Keratinocyte (primary cell): ENCODE data around the gene NFIC. TPM values are rescaled to one million over a fixed set of nuclear protein-coding genes. Genes with fewer than 3 reads are reported as not detected.

Experiments
- DNase-seq: peaks from one replicate; pipeline ENCODE4 v3.0.0-alpha.2; 2011; ENCODE audit warnings: low read depth, missing footprints, low spot score
- FAIRE-seq: peaks from 2 replicates; lab custom pipeline; 2011; peaks lifted over from hg19 to GRCh38; lab: Jason Lieb, UNC
- H2AFZ ChIP-seq: 2 replicates; pipeline ENCODE4 v1.6.0; 2012; ENCODE audit warnings: low read length, control low read depth, inconsistent platforms; ENCODE audit not compliant: control insufficient read depth
- H3K27ac ChIP-seq: 2 replicates; pipeline ENCODE4 v1.5.1; 2011; ENCODE audit warnings: low read length; ENCODE audit not compliant: control insufficient read depth, insufficient read depth
- H3K27me3 ChIP-seq: 3 replicates; pipeline ENCODE4 v1.6.0; 2011; ENCODE audit warnings: low read length; ENCODE audit not compliant: control insufficient read depth, insufficient read depth; ENCODE audit errors: extremely low read depth
- H3K36me3 ChIP-seq, 2 experiments: 2 replicates in 1 of 2; 3 replicates in 1 of 2; pipeline ENCODE4 v1.5.1; 2011; ENCODE audit warnings: low read length in 2 of 2, mild to moderate bottlenecking in 1 of 2; ENCODE audit not compliant: control insufficient read depth in 2 of 2, insufficient read depth in 2 of 2; ENCODE audit errors: extremely low read depth in 1 of 2
- H3K4me1 ChIP-seq: 3 replicates; pipeline ENCODE4 v1.5.1; 2011; ENCODE audit warnings: low read length; ENCODE audit not compliant: control insufficient read depth, insufficient read depth; ENCODE audit errors: extremely low read depth
- H3K4me2 ChIP-seq: 3 replicates; pipeline ENCODE4 v1.6.0; 2011; ENCODE audit warnings: low read depth, low read length; ENCODE audit not compliant: control insufficient read depth, insufficient read depth; ENCODE audit errors: extremely low read depth
- H3K4me3 ChIP-seq, 3 experiments: fragments of 200-600 bp in 1 of 3; sonication (generic) in 1 of 3; 2 replicates in 2 of 3; 3 replicates in 1 of 3; pipeline ENCODE4 v1.5.1; 2011 to 2016; ENCODE audit warnings: low read length in 3 of 3, mild to moderate bottlenecking in 3 of 3, control low read depth in 2 of 3, inconsistent platforms in 1 of 3, low read depth in 1 of 3, mixed read lengths in 1 of 3, mixed run types in 1 of 3, moderate library complexity in 1 of 3; ENCODE audit not compliant: control insufficient read depth in 2 of 3, insufficient read depth in 2 of 3; ENCODE audit errors: extremely low read depth in 1 of 3
- H3K79me2 ChIP-seq: 2 replicates; pipeline ENCODE4 v1.6.0; 2012; ENCODE audit warnings: low read length; ENCODE audit not compliant: control insufficient read depth, insufficient read depth
- H3K9ac ChIP-seq: 3 replicates; pipeline ENCODE4 v1.6.0; 2011; ENCODE audit warnings: low read length; ENCODE audit not compliant: control insufficient read depth, insufficient read depth; ENCODE audit errors: extremely low read depth
- H3K9me1 ChIP-seq: 3 replicates; pipeline ENCODE4 v1.6.0; 2011; ENCODE audit warnings: low read length; ENCODE audit not compliant: control insufficient read depth, insufficient read depth; ENCODE audit errors: extremely low read depth
- H3K9me3 ChIP-seq: 2 replicates; pipeline ENCODE4 v1.5.1; 2012; ENCODE audit warnings: low read depth, low read length; ENCODE audit not compliant: control insufficient read depth
- H4K20me1 ChIP-seq: 3 replicates; pipeline ENCODE4 v1.6.0; 2011; ENCODE audit warnings: low read length; ENCODE audit not compliant: control insufficient read depth, insufficient read depth; ENCODE audit errors: extremely low read depth
- CTCF ChIP-seq, 3 experiments: IDR thresholded peaks in 1 of 3; conservative IDR thresholded peaks in 1 of 3; optimal IDR thresholded peaks in 1 of 3; 2 replicates in 2 of 3; 3 replicates in 1 of 3; pipeline versions ENCODE3 to v1.5.1; 2011; ENCODE audit warnings: low read length in 3 of 3, mild to moderate bottlenecking in 3 of 3, moderate library complexity in 2 of 3, control low read depth in 1 of 3, inconsistent platforms in 1 of 3; ENCODE audit not compliant: insufficient read depth in 2 of 3; ENCODE audit errors: extremely low read depth in 1 of 3
- EZH2 ChIP-seq: IDR thresholded peaks from one replicate; pipeline ENCODE4 v1.6.1; 2012; ENCODE audit warnings: inconsistent platforms, mild to moderate bottlenecking, low read length, moderate library complexity
- dilution Hi-C: fragments of 300-500 bp; cut with MboI; formaldehyde crosslinking; loops from one replicate; pipeline ENCODE4 v1.7.0; 2020; ENCODE audit warnings: low sequenced_read_pairs; ENCODE audit not compliant: extremely low pct_ligation_motif_present
- polyA plus RNA-seq, 5 experiments: library from polyadenylated mRNA; depleted of rRNA in 3 of 5; stranded (reverse) in 3 of 5; stranded (forward) in 1 of 5; unstranded in 1 of 5; fragments of >200 nt; gene quantifications; 1 replicate in 1 of 5; 2 replicates in 3 of 5; 3 replicates in 1 of 5; pipeline versions ENCODE4 v1.2.1 to v1.2.3, GENCODE V29; 2011 to 2012; ENCODE audit warnings: missing spikeins in 2 of 5, low read depth in 1 of 5, low replicate concordance in 1 of 5

Gene NFIC
- polyA plus RNA-seq, 1 donor (not counting 4 experiments of a cell fraction or from before 2014, with no cell fraction given) = 2.4 TPM

DNA sequence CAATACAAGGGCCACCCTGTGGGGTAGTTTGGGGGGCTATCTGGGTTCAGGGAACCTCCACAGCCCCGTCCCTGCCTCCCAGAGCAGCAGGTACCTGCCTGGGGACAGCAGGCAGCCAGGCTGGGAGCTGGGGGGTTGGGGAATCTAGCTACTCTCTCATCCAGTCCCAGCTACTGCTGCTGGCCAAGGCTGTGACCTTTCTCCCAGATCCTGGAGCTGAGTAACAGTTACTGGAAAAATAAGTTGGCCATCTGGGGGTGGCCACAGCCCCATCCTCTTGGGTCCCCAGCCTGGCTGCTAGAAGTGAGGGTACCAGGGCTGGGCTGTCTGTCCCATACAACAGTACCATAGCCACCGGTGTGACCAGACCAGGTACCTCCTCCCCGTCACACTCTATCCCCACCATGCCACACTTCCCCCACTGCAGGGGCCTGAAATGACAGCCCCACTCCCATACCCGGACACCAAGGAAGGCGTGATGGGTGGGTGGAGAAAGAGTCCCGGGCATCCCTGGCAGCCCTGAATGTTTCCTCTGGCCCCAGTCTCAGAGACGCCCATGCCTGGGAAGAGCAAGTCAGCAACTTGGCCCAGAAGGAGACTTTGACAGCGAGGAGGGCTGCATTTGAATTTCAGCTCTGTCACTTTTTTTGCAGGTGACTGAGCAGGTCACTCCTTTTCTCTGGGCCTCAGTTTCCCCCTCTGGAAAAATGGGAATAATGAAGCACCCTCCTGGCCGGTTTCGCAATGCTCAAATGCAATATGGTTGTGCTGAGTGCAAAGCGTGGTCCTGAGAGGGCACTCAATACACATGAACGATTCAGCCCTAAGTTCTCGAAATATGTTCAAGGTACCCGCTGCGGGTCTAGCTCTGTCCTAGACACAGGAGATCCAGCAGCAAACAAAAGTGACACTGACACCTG lies 30.7 kb upstream of the NFIC start:
- TF ChIP-seq CTCF (optimal IDR thresholded peaks at IDR 0.05 in 1 of 3, IDR thresholded peaks at IDR 0.05 in 1 of 3, conservative IDR thresholded peaks at IDR 0.05 in 1 of 3; ENCODE audit: extremely low read depth in 1 of 3, insufficient read depth in 2 of 3, low read length in 3 of 3) = no peak
- Histone ChIP-seq H3K79me2 (no peaks in the 10 kb centered on the region), H3K9me3 (no peaks in the 10 kb centered on the region), H3K4me2 (peak overlapping the region; percentile 19), H3K27me3 (peaks cover 21% of the 10 kb centered on the region), H3K9me1 (no peaks in the 10 kb centered on the region), H2AFZ (no peak overlapping the region), H3K27ac (no peak overlapping the region), H3K9ac (no peak overlapping the region), H3K36me3 (no peaks in the 10 kb centered on the region), H3K4me3 (no peak overlapping the region), H4K20me1 (no peaks in the 10 kb centered on the region), H3K4me1 (peaks cover 11% of the 10 kb centered on the region)
- FAIRE-seq (no peak), DNase-seq (no peak)
- dilution Hi-C loops = no loop called here

- Histone ChIP-seq H3K36me3 (no peaks in the 10 kb centered on the region), H3K27ac (no peak overlapping the region), H3K4me1 (peaks cover 11% of the 10 kb centered on the region), H3K9me1 (no peaks in the 10 kb centered on the region), H2AFZ (peak overlapping the region; percentile 56), H3K4me3 (no peak overlapping the region), H3K9me3 (no peaks in the 10 kb centered on the region), H4K20me1 (no peaks in the 10 kb centered on the region), H3K4me2 (peak overlapping the region; percentile 19), H3K9ac (no peak overlapping the region), H3K27me3 (peaks cover 15% of the 10 kb centered on the region), H3K79me2 (no peaks in the 10 kb centered on the region)
- no peak for TF ChIP-seq CTCF (optimal IDR thresholded peaks at IDR 0.05 in 1 of 3, IDR thresholded peaks at IDR 0.05 in 1 of 3, conservative IDR thresholded peaks at IDR 0.05 in 1 of 3; ENCODE audit: extremely low read depth in 1 of 3, insufficient read depth in 2 of 3, low read length in 3 of 3)
- no peak for TF ChIP-seq EZH2
- dilution Hi-C loops = no loop called here
- FAIRE-seq = no peak
- DNase-seq = no peak
These were observed 30.1 kb upstream of the NFIC start for GRCh38 chr19:3336351-3336679.
